Endothelial cell (in vitro differentiated cells): ENCODE results near the gene GRIP2. TPM values are rescaled to one million over a fixed set of nuclear protein-coding genes. Genes with fewer than 3 reads are reported as not detected.

Experiments
- DNase-seq: peaks from one replicate; pipeline ENCODE4 v3.0.0; 2021; ENCODE audit warnings: low spot score
- H3K27ac Mint-ChIP-seq: one replicate; pipeline ENCODE4 v1.8.0; 2021; ENCODE audit warnings: mixed read lengths, inconsistent platforms; ENCODE audit not compliant: unreplicated experiment
- H3K27me3 Mint-ChIP-seq: one replicate; pipeline ENCODE4 v1.8.0; 2021; ENCODE audit warnings: mild to moderate bottlenecking, moderate library complexity, mixed read lengths, inconsistent platforms; ENCODE audit not compliant: unreplicated experiment
- H3K36me3 Mint-ChIP-seq: one replicate; pipeline ENCODE4 v1.8.0; 2021; ENCODE audit warnings: mild to moderate bottlenecking, low read depth, mixed read lengths, inconsistent platforms; ENCODE audit not compliant: unreplicated experiment
- H3K4me1 Mint-ChIP-seq: one replicate; pipeline ENCODE4 v1.8.0; 2021; ENCODE audit warnings: mild to moderate bottlenecking, mixed read lengths, inconsistent platforms; ENCODE audit not compliant: unreplicated experiment
- H3K4me3 Mint-ChIP-seq: one replicate; pipeline ENCODE4 v1.8.0; 2021; ENCODE audit warnings: mild to moderate bottlenecking, mixed read lengths, inconsistent platforms; ENCODE audit not compliant: unreplicated experiment
- H3K9me3 Mint-ChIP-seq: one replicate; pipeline ENCODE4 v1.8.0; 2021; ENCODE audit warnings: mixed read lengths, inconsistent platforms; ENCODE audit not compliant: unreplicated experiment
- CTCF ChIP-seq: fragments of 200-600 bp; sonication (generic); IDR thresholded peaks from one replicate; pipeline ENCODE4 v1.5.0; 2021; ENCODE audit warnings: antibody characterized with exemption; ENCODE audit not compliant: unreplicated experiment
- total RNA-seq: library from RNA; stranded (reverse); fragmentation: NEBNext Ultra II Directional; extraction: Animal tissue kit (Norgen Biotek cat#: 25700); gene quantifications from one replicate; pipeline ENCODE4 v1.2.1, GENCODE V29; 2021; ENCODE audit not compliant: unreplicated experiment

The GRIP2 gene
- total RNA-seq, 1 donor from 2014 or later: 6.6 TPM

- Mint-ChIP-seq H3K27ac (no peak overlapping the region), H3K36me3 (no peaks in the 10 kb centered on the region), H3K4me3 (no peak overlapping the region), H3K27me3 (peaks cover 2% of the 10 kb centered on the region), H3K9me3 (no peaks in the 10 kb centered on the region), H3K4me1 (no peaks in the 10 kb centered on the region)
- TF ChIP-seq CTCF: no peak
- DNase-seq: no peak
These were observed 43.5 kb upstream of the GRIP2 start for GRCh38 chr3:14583548-14584091.

- no peak for TF ChIP-seq CTCF
- Mint-ChIP-seq H3K27ac (no peak overlapping the region), H3K4me1 (peaks cover 2% of the 10 kb centered on the region), H3K9me3 (no peaks in the 10 kb centered on the region), H3K4me3 (no peak overlapping the region), H3K27me3 (peaks cover 2% of the 10 kb centered on the region), H3K36me3 (no peaks in the 10 kb centered on the region)
- no peak for DNase-seq
These were observed 41.9 kb upstream of the GRIP2 start for GRCh38 chr3:14582045-14582410.

GRCh38 chr3:14581334-14582044, 41.3 kb upstream of the GRIP2 start:
- TF ChIP-seq CTCF: no peak
- Mint-ChIP-seq H3K4me1 (peaks cover 2% of the 10 kb centered on the region), H3K36me3 (no peaks in the 10 kb centered on the region), H3K4me3 (no peak overlapping the region), H3K27me3 (peaks cover 2% of the 10 kb centered on the region), H3K27ac (no peak overlapping the region), H3K9me3 (no peaks in the 10 kb centered on the region)
- no peak for DNase-seq

- no peak for TF ChIP-seq CTCF
- Mint-ChIP-seq H3K9me3 (no peaks in the 10 kb centered on the region), H3K4me1 (peaks cover 2% of the 10 kb centered on the region), H3K4me3 (no peak overlapping the region), H3K27ac (no peak overlapping the region), H3K27me3 (peaks cover 6% of the 10 kb centered on the region), H3K36me3 (peaks cover 5% of the 10 kb centered on the region)
- DNase-seq: no peak
These were observed 37.8 kb upstream of the GRIP2 start for GRCh38 chr3:14577897-14578296.

- Mint-ChIP-seq H3K4me3 (no peak overlapping the region), H3K36me3 (peaks cover 9% of the 10 kb centered on the region), H3K9me3 (no peaks in the 10 kb centered on the region), H3K27me3 (peaks cover 6% of the 10 kb centered on the region), H3K27ac (no peak overlapping the region), H3K4me1 (peaks cover 2% of the 10 kb centered on the region)
- no peak for DNase-seq
- TF ChIP-seq CTCF: no peak
These were observed 36.0 kb upstream of the GRIP2 start for GRCh38 chr3:14576163-14576562.
